ENCODE measurements around the gene MAP4K5.

The MAP4K5 gene

DNA sequence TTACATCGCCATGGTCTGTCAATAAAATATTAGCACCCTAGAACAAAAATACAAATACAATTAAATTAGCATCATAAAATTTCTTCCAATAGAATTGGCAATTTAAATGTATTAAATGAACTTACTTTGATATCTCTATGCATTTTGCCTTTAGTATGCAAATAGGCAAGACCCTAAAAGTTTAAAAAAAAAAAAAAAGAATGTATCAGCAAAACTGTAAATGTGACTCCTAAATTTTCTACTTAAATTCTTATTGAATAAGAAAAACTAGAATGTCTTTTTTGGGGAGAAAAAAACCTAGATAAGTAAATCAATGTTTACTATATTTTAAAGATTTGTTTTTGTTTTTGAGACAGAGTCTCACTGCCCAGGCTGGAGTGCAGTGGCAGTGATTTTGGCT, 56.2 kb downstream of the MAP4K5 start:
- no peak for DNase-seq (ENCODE audit: low spot score)

DNA sequence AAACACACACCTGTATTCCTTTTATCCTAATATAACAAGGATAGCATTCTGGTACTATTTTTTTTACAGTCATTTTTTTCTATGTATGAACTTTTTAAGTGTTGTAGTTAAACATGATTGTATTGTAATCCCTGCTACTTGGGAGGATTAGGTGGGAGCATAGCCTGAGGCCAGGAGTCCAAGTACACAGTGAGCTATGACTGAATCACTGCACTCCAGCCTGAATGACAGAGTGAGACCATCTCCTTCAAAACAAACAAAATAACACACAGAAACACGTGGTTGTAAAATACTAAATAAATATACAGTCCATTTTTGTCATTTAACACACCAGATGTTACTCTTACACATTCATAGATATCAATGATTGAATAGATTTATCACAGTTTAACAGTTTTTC, 56.9 kb downstream of the MAP4K5 start:
- DNase-seq (ENCODE audit: low spot score) = no peak

DNA sequence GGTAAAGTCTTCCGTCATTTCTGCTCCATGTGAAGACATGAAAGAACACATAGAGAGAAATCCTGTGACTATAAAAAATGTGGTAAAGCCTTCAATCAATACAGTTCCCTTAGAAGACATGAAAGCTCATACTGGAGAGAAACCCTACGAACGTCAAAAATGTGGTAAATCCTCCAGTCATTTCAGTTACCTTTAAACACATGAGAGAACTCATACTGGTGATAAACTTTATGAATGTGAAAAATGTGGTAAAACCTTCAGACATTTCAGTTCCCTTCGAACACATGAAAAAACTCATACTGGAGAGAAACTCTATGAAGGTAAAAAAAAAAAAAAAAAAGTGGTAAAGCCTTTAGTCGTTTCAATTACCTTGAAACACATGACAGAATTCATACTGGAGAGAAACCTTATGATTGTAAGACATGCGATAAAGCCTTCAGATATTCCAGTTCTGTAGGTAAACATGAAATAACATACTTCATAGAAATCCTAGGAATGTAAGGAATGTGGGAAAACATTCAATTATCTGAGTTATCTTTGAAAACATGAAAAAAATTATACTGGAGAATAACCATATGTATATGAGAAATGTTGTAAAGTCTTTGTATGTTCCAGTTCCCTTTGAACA, 60.4 kb downstream of the MAP4K5 start:
- DNase-seq (ENCODE audit: low spot score) = no peak

DNA sequence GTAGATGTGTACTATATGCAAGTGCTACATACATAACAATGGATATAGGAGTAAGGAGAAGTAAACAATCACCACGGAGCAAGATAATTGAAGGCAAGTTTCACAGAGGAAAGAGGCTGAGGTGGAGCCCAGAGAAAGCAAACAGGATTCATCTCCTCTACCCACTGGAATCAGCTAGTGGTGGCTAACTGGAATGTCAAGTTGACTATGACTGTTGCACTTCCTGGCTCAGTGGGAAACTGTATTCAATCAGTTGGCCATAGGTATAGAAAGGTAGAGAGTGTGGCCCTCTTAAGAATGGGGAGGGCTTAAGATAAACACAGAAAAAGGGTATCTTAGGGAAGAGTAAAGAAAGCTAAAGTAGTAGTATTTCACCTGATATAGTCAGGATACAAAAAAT, 62.4 kb downstream of the MAP4K5 start:
- DNase-seq (ENCODE audit: low spot score) = no peak

DNA sequence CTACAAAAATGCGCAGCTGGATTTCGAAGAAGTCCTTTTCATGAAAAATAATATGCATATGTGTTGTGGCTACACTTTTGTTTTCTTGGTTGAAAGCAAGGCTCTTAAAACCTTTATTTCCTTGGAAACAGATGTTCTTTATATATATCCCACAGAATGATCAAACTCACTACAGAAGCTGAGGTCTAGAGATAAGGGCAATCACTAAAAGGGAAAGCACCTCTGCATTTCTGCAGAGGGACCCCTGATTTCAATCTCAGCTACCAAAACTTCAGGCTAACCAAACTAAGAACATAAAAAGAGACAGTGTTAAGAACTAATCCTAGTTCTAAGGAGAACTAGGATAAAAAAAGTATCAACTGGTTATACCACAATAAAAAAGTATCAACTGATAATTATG, 70.3 kb downstream of the MAP4K5 start:
- no peak for DNase-seq (ENCODE audit: low spot score)

DNA sequence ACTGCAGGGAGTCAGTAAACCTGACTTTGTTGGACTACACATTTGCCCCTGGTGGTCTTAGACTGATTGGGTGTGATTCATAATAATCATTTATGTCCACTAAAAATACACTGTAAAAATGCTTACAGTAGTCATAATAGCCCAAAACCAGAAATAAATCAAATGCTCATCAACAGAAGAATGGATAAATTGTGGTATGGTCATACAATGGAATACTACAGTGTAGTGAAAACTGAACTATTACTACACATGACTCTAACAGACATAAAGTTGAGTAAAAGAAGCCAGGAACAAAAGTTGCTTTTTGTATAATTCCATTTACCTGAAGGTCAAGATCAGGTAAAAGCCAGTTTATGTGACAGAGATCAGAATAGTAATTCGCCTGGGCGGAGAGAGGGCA, 78.5 kb downstream of the MAP4K5 start:
- no peak for DNase-seq (ENCODE audit: low spot score)

DNA sequence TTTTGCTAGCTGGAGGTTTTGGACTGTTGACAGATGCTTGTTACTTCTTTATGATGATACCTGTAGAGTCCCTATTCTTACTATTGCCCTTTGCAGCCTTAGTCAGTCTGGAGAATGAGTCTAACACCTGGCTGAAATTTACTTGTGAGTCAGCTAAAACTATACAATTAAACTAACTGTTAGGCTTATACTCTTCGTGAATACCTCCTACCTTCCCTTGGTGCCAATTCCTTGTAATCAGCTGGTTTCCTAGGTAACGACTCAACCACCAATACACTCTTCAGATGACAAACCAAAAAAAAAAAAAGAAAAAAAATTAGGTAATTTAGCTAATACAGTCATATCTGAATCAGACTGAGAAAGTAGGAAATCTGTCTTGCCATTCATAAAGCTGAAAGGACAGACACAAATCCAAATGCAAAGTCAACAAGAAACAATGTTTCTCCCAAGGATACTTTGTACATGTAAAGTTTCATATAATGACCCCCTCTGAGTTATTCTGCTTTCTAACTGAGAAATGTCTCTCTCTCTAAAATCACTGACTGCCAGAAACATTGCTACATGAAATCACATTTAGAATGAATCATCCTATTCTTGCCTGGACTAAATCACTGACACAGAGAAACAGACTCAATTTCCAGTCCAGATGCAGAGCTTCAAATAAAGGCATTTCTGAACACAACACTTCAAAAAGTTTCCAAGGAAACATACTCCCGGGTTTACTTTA, 79.2 kb downstream of the MAP4K5 start:
- DNase-seq (ENCODE audit: low spot score) = peak; percentile 18

DNA sequence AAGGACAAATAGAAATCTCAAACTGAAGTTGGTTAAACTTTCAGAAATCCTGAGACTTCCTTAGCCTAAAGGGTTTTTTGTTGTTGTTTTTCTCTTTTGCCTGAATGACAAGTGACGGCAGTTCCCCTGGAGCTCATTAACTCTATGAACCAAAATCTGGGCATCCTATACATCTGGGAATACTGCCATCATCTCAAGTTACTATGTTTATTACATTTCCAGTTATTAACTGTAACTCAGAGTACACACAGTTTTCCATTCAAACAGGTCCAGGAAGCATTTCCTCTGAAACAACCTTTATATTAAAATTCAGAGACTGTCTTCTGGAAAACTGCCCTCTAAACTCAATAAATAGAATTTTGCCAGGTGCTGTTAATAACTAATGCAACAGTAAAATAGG, 80.1 kb downstream of the MAP4K5 start:
- DNase-seq (ENCODE audit: low spot score) = no peak

DNA sequence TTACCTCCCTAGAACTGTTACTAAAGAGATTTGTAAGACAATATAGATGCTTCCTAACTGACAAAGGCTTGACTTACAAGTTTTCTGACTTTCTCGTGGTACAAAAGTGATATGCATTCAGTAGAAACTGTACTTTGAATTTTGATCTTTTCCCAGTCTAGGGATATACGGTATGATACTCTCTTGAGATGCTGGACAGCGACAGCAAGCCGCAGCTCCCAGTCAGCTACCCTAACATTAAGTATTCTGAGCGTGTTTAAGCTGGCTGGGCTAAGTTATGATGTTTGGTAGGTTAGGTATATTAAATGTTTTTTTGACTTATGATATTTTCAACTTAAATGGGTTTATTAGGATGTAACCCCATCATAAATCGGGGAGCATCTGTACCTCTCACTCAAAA, 80.5 kb downstream of the MAP4K5 start:
- no peak for DNase-seq (ENCODE audit: low spot score)

DNA sequence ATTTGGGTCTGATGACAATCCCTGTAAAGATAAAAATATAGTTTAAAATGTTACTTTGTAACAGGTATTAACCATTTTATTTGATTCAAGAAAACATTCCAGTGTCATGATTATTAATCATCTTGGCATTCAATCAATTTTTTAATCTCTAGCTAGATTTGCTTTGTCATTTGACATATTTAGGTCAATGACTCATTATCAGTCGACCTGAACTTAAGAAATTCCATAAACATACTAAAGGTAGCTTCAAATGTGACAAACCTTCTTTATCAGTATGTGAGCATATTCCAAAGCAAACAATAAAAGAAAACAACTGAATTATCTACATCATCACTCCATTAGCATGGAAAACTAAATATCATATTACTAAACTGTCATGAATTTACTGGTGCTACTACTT, 84.9 kb downstream of the MAP4K5 start:
- DNase-seq (ENCODE audit: low spot score) = peak; percentile 21

DNA sequence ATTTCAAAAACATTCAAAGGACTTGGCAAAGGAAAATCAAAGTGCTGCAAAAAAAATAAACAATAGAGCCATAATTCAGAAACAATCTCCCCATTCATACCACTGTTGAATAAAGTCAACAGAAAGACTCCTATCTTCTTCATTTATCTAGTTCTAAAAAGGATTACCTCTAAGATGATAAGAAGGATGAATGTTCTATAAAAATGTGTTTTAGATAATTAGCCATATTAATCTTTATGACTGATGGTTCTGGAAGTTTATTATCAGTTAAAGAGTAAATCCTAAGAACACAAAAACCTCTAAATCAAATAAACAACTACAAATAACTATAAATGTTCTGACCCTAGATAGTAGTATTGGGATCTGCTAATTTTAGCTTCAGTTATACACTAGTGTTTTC, 97.8 kb downstream of the MAP4K5 start:
- DNase-seq (ENCODE audit: low spot score) = no peak

DNA sequence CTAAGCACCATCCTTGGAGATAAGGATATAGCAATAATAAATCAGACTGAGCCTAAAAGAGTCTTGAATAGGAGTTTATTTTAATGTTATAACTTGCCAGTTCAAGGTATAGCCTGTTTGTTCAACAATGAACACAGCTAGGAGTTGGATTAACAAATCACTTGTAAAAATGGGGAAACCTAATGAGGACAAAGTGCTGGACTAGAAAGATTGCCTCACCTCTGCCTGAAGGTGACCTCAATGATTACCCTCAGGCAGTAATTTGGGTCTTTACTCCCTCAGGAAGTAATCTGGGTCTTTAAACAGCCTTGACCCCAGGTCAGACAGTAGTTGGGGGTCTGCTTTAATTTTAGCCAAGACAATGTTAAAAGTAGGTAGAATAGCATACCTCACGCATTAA, 100.2 kb downstream of the MAP4K5 start:
- no peak for DNase-seq (ENCODE audit: low spot score)

DNA sequence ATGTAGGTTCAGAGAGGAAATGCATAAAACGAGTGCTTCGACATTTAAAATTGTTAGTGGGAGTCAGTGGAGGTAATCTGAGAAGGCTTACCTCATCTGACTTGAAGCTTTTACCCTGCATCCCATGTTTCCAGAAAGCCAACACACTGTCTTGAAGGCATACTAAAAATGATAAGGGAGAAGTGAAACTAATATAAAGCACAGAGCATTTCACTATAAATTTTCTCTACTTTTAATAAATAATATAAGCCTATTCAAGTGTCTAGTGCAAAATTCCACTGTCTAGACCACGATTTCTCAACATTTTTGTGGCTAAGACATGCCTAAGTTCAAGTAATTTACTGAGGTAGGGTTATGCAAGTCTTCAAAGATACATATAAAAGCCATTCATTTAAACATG, 106.6 kb downstream of the MAP4K5 start:
- DNase-seq (ENCODE audit: low spot score) = no peak

DNA sequence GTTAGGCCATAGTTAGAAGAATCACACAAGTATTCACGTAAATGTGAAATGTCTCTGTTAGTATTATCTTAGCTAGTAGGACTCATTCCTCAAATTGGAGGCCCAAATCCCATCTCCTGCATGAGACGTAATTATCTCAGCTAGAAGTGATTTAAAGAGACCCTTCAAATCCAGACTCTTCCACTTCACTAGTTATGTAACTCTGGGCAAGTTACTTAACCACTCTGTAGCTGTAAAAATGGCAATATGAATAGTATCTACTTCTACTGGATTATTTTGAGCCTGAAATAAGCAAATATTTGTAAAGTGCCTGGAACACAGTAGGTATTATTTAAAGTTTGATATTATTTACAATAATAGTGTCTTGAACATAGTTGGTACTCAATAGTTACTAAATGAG, 107.3 kb downstream of the MAP4K5 start:
- DNase-seq (ENCODE audit: low spot score) = no peak

DNA sequence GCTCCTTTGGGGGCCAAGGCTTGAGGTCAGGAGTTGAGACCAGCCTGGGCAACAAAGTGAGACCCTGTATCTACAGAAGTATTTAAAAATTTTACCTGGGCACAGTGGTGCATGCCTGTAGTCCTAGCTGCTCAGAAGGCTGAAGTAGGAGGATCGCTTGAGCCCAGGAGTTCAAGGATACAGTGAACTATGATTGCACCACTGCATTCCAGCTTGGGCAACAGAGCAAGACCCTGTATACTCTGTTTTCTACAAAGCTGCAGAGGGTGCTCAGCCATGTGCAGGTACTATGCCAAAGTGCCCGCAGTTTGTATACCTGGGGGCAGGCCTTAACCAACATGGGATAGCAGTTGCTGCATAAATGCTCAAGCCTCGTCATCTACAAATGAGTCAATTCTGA, 108.8 kb downstream of the MAP4K5 start:
- no peak for DNase-seq (ENCODE audit: low spot score)

DNA sequence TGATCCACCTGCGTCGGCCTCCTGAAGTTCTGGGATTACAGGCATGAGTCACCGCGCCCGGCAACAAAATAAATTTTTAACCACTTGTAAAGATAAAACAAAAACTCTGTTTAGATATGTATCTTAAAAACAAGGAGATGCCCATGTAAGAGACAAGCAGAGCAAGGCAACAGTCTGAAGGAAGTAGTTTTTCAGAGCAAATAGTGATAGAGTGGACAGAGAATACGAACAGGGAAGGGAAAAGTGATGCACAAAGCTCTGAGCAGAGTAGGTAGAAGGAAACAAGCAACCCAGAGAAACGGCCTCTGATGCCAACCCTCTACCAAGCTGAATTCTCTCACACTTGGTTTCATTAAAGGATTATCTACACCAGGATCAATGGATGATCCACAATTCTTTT, 110.9 kb downstream of the MAP4K5 start:
- DNase-seq (ENCODE audit: low spot score) = no peak

DNA sequence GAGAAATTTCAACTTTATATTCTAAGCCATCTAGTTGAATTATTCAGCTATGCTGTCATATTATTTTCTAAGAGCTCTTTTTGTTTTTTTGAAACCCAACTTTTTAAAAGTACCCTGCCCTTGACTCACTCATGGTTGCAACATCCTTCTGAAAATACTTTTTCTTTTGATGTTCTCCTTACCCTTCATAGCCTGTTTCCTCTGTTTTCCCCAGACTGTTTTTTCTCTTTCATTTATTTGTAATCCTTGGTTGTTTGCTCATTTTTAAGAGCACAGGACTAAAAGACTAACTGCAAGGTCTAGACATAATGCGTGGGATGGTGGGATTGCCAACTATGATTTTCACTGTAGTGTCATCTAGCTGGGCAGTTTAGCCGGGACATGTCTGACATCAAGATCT, 114.5 kb downstream of the MAP4K5 start:
- no peak for DNase-seq (ENCODE audit: low spot score)

DNA sequence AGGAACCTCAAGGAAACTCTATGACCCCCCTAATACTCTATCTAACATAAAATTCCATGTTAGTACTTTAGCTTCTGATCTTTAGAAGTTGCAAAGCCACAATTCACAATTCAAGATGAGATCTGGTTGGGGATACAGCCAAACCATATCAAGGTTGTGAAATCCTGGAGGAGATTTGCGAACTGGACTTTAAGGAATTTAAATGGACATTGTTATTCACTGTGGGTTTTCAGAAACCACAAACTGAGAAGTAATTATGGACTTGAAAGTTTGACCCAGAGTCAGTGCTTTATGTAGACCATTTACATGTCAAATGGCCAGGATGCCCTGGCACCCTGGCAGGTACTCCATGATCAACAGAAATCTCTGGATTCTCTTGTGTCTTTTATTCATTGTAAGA, 121.4 kb downstream of the MAP4K5 start:
- DNase-seq (ENCODE audit: low spot score) = no peak

DNA sequence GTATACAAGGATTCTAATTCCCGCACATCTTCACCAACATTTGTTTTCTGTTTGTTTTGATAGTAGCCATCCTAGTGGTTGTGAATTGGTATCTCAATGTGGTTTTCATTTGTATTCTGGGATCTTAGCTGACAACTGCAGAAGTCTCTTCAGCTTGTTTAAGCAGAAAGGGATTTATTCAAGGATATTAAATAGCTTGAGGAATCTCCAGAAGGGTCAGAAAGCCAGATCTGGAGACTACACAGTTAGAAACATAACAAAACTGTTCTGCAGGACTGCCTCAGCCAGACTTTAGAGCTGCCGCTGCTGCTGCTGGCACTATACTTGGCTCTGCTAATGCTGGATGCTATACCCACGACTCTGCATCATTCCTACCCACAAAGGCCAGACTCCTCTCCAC, 122.3 kb downstream of the MAP4K5 start:
- DNase-seq (ENCODE audit: low spot score) = no peak

DNA sequence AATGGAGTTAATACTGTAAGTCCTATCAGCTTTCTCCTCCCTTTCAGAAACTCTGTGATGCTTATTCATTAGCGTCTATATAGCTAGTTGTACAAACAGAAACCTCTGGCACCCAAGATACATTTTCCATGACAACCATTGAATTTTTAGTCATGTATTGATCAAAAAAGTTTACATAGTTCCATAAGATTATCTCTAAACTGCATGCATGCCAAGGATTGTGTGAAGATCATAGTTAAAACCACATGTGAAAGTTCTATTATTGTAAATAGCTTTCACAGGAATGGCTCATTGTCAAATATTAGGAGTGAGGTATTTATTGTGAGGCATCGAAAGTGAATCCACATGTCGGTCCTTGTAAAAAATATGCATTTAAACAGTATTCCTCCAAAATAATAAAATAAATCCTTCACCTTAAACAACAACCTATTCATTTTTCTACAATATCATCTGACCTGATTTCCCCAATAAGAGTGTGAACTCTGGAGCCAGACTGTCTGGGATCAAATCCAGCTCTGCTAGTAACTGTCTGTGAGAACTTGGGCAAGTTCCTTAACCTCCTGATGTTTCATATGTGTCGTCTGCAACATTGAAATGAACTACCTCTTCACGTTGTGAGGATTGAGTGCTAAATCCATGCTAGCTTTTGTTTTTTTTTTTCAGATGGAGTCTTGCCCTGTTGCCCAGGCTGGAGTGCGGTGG, 125.1 kb downstream of the MAP4K5 start:
- DNase-seq (ENCODE audit: low spot score) = no peak

DNA sequence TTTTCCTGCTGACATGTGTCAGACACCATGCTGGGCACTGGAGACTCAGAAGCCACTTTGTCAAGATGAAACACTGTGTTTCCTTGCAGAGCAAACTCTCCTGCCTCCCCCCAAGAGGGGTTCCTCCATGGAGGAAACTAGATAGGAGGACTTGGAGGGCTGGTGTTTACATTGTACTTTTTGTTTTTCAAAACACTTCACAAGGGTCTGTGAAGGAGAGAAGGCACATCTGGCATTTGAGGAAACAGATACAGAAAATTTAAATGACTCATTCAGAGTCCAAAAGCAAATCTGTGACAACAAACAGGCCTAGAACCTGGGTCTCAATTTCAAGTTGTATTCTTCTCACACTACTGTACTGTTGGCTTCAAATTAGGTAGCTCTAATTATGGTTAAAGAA, 128.9 kb downstream of the MAP4K5 start:
- no peak for DNase-seq (ENCODE audit: low spot score)

DNA sequence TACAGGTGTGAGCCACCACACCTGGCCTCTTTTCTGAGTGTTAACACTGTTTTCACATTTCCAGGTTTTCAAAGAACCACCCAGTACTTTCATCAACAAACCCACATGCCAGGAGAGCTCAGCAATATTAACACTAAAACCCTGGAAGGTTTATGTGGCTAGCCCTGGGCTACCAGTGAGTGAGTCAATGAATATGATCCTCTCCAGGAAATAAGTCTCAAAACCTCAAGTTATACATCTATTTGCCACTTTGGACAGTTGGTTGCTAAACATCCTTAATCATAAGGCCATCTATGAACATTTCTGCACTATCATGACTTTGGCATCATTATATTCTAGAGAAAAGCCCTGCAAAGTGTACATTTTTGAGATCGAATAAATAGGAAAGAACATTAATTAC, 129.4 kb downstream of the MAP4K5 start:
- no peak for DNase-seq (ENCODE audit: low spot score)

DNA sequence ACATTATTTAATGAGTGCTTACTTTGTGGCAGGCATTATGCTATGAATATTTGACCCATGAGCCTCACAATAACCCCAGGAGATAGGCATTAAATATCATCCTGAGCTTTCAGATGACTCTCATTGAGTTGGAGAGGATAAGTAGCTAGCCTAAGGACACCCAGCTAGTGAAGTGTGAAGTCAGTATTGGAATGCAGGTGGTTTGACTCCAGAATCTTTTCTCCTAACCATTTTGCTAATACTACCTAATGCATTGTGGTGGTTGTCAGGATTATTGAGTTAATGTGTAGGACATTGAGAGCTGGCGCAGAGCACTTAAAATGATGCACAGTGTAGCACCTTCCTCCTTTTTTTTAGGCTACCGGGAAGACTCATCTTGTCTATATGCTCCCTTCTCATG, 131.9 kb downstream of the MAP4K5 start:
- no peak for DNase-seq (ENCODE audit: low spot score)

Data from kidney capillary endothelial cell (primary cell).